ENCODE results near the gene ELANE. TPM values are rescaled to one million over a fixed set of nuclear protein-coding genes. Genes with fewer than 3 reads are reported as not detected.

ELANE gene
- total and polyA plus RNA-seq, 9 of the 15 experiments (the other 6 are each of a cell fraction or from before 2014, with no cell fraction given), result not detected

DNA sequence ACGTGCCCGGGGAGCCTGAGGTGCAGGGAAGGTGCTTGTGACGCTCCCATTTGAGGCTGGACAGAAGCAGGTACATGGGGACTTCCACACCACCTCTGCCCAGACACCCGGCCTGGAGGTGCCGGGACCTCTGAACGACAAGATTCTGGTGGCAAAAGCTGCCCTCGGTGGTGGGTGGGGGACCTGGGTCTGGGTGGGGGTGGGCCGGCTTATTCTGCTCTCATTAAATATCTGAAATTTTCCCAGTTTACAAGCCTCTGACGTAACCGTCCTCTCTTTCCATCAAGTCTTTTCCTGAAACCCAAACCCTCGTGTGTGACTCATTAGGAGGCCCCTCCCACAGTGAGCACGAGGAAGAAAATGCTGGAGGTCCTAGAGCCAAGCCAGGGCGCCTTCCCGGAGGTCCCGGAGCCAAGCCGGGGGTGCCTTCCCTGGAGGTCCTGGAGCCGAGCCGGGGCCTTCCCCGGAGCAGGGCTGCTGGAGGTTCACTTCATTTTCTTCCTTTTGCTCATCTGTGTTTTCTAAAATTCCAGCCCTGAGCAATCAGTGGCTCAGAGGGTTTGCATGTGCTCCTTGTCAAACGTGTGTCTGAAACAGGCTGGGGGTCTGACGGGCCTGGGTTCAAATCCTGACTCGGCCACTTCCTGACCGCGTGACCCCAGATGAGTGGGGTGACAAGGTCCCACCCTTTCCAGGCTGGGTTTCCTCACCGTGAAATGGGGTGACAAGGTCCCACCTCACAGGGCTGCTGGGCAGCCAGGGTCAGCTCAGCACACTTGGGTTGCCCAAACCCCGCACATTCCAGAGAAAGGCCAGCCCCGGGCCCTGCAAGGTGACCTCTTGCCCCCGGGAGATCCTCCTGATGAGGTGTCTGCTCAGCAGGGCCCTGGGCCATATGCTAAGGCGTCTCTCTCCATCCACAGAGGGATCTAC is 17.4 kb downstream of the ELANE start (continued):
- TF ChIP-seq, protein P1, sequence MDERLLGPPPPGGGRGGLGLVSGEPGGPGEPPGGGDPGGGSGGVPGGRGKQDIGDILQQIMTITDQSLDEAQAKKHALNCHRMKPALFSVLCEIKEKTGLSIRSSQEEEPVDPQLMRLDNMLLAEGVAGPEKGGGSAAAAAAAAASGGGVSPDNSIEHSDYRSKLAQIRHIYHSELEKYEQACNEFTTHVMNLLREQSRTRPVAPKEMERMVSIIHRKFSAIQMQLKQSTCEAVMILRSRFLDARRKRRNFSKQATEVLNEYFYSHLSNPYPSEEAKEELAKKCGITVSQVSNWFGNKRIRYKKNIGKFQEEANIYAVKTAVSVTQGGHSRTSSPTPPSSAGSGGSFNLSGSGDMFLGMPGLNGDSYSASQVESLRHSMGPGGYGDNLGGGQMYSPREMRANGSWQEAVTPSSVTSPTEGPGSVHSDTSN (CRISPR knock-in tag; IDR thresholded peaks at IDR 0.05; ENCODE audit: low read depth), result no peak
- TF ChIP-seq, protein P1 (tag; conservative IDR thresholded peaks at IDR 0.05; ENCODE audit: low read depth), result no peak
- TF ChIP-seq, protein P2, sequence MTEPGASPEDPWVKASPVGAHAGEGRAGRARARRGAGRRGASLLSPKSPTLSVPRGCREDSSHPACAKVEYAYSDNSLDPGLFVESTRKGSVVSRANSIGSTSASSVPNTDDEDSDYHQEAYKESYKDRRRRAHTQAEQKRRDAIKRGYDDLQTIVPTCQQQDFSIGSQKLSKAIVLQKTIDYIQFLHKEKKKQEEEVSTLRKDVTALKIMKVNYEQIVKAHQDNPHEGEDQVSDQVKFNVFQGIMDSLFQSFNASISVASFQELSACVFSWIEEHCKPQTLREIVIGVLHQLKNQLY (CRISPR knock-in tag; conservative IDR thresholded peaks at IDR 0.05), result no peak
- TF ChIP-seq NFE2 (IDR thresholded peaks at IDR 0.05; ENCODE audit: low read depth), result no peak
- TF ChIP-seq ZBTB1 (CRISPR knock-in tag; IDR thresholded peaks at IDR 0.05; ENCODE audit: borderline replicate concordance, low read depth), result no peak
- no peak for TF ChIP-seq HMG20A (CRISPR knock-in tag; conservative IDR thresholded peaks at IDR 0.05)
- TF ChIP-seq, protein P3, sequence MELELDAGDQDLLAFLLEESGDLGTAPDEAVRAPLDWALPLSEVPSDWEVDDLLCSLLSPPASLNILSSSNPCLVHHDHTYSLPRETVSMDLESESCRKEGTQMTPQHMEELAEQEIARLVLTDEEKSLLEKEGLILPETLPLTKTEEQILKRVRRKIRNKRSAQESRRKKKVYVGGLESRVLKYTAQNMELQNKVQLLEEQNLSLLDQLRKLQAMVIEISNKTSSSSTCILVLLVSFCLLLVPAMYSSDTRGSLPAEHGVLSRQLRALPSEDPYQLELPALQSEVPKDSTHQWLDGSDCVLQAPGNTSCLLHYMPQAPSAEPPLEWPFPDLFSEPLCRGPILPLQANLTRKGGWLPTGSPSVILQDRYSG (tag; conservative IDR thresholded peaks at IDR 0.05; ENCODE audit: low read depth), result no peak
- peak; percentile 47 for TF ChIP-seq FIP1L1 (IDR thresholded peaks at IDR 0.05; ENCODE audit: low read depth, low read length, poor library complexity, severe bottlenecking)
- TF ChIP-seq MCM7 (IDR thresholded peaks at IDR 0.05), result no peak
- no peak for TF ChIP-seq KDM1A (IDR thresholded peaks at IDR 0.05)
- TF ChIP-seq ELF2 (CRISPR knock-in tag; IDR thresholded peaks at IDR 0.05), result no peak
- TF ChIP-seq, protein P4, sequence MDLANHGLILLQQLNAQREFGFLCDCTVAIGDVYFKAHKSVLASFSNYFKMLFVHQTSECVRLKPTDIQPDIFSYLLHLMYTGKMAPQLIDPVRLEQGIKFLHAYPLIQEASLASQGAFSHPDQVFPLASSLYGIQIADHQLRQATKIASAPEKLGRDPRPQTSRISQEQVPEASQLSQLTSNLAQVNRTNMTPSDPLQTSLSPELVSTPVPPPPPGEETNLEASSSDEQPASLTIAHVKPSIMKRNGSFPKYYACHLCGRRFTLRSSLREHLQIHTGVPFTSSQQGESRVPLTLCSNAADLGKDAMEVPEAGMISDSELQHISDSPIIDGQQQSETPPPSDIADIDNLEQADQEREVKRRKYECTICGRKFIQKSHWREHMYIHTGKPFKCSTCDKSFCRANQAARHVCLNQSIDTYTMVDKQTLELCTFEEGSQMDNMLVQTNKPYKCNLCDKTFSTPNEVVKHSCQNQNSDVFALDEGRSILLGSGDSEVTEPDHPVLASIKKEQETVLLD (IDR thresholded peaks at IDR 0.05), result no peak
- TF ChIP-seq POLR2G (IDR thresholded peaks at IDR 0.05; ENCODE audit: low read depth, low read length), result peak; percentile 49; the same call in 1 of the 2 replicates
- TF ChIP-seq SIX5 (IDR thresholded peaks at IDR 0.05; ENCODE audit: borderline replicate concordance in 1 of 2, insufficient read depth in 1 of 2, low read depth in 1 of 2, low read length in 2 of 2), result no peak
- TF ChIP-seq, protein P5, sequence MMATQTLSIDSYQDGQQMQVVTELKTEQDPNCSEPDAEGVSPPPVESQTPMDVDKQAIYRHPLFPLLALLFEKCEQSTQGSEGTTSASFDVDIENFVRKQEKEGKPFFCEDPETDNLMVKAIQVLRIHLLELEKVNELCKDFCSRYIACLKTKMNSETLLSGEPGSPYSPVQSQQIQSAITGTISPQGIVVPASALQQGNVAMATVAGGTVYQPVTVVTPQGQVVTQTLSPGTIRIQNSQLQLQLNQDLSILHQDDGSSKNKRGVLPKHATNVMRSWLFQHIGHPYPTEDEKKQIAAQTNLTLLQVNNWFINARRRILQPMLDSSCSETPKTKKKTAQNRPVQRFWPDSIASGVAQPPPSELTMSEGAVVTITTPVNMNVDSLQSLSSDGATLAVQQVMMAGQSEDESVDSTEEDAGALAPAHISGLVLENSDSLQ (IDR thresholded peaks at IDR 0.05), result no peak
- no peak for TF ChIP-seq NELFE (IDR thresholded peaks at IDR 0.05; ENCODE audit: insufficient read depth, insufficient read length)
- no peak for TF ChIP-seq FOXM1 (IDR thresholded peaks at IDR 0.05; ENCODE audit: low read depth)
- TF ChIP-seq FOXM1 (CRISPR knock-in tag; IDR thresholded peaks at IDR 0.05; ENCODE audit: low read depth), result no peak
- TF ChIP-seq RBM17 (IDR thresholded peaks at IDR 0.05; ENCODE audit: borderline replicate concordance, low read depth, low read length), result no peak
- TF ChIP-seq PTBP1 (IDR thresholded peaks at IDR 0.05; ENCODE audit: low read depth, low read length), result 0 out of 2 replicates have a peak, but pooled peaks have one; percentile 48
- no peak for TF ChIP-seq BDP1 (IDR thresholded peaks at IDR 0.05; ENCODE audit: insufficient read depth, insufficient read length)
